ENCODE measurements around the gene MAGI1. TPM values are rescaled to one million over a fixed set of nuclear protein-coding genes. Genes with fewer than 3 reads are reported as not detected.

The MAGI1 gene
- total RNA-seq, 1 experiment from 2014 or later, result 38.6 TPM

DNA sequence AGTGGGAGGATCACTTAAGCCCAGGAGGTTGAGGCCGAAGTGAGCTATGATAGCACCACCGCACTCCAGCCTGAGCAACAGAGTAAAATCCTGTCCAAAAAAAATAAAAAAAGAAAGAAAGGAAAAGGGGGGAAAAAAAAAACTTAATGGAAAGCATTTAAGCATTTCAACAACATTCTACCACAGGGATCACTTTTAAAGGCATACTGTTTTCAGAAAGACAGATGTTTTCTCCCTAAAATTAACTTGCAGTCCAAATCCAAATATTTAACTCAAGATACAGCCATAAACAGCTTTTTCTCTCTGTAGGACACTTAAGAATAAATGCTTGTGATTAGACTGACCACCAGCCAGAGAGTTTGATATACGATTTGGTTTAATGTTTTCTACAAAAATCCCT lies 141.0 kb downstream of the MAGI1 start:
- intact Hi-C loops (cut with micrococcal nuclease), result no loop called here
- no peaks in the 10 kb centered on the region for H3K4me1 ChIP-seq (ENCODE audit: control insufficient read depth in 1 of 2, insufficient read depth in 2 of 2, low read length in 2 of 2)
- no peak for DNase-seq (ENCODE audit: low read depth, low spot score)
- H3K79me2 ChIP-seq (ENCODE audit: insufficient read depth, low read length), result 0 out of 2 replicates have a peak, but pooled peaks cover 1% of the 10 kb centered on the region
- CTCF ChIA-PET, result no interaction called here
- H3K27me3 ChIP-seq (ENCODE audit: insufficient read depth, low read length), result no peaks in the 10 kb centered on the region
- H3K4me2 ChIP-seq (ENCODE audit: low read length), result no peak overlapping the region
- POLR2A ChIA-PET, result no interaction called here
- H3K36me3 ChIP-seq (ENCODE audit: control insufficient read depth in 1 of 2, insufficient read depth in 2 of 2, low read length in 2 of 2), result no peaks in the 10 kb centered on the region
- no peak overlapping the region for H3K27ac ChIP-seq (ENCODE audit: low read depth, low read length)
- H4K20me1 ChIP-seq (ENCODE audit: insufficient read depth), result no peaks in the 10 kb centered on the region
- no peaks in the 10 kb centered on the region for H3K9me3 ChIP-seq (ENCODE audit: control insufficient read depth in 1 of 2, insufficient read depth in 1 of 2, low read depth in 1 of 2, low read length in 2 of 2)
- ATAC-seq, result no peak
- H3K9me2 ChIP-seq (ENCODE audit: insufficient read depth), result no peaks in the 10 kb centered on the region
- RAD21 ChIA-PET (ENCODE audit: low non-redundant PET in 1 of 2, low total read pairs in 2 of 2, uncharacterized antibody in 2 of 2, unreplicated experiment in 2 of 2), result no interaction called here
- H3K9ac ChIP-seq (ENCODE audit: low read length), result no peak overlapping the region
- BruUV-seq (replicated peaks), result no TSS peak
- no peak overlapping the region for H2AFZ ChIP-seq (ENCODE audit: low read depth, low read length, poor library complexity, severe bottlenecking)
- TF ChIP-seq, protein P1, sequence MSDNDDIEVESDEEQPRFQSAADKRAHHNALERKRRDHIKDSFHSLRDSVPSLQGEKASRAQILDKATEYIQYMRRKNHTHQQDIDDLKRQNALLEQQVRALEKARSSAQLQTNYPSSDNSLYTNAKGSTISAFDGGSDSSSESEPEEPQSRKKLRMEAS (IDR thresholded peaks at IDR 0.05), result no peak
- TF ChIP-seq EGR1 (IDR thresholded peaks at IDR 0.05; ENCODE audit: low read depth), result no peak
- TF ChIP-seq, protein P2, sequence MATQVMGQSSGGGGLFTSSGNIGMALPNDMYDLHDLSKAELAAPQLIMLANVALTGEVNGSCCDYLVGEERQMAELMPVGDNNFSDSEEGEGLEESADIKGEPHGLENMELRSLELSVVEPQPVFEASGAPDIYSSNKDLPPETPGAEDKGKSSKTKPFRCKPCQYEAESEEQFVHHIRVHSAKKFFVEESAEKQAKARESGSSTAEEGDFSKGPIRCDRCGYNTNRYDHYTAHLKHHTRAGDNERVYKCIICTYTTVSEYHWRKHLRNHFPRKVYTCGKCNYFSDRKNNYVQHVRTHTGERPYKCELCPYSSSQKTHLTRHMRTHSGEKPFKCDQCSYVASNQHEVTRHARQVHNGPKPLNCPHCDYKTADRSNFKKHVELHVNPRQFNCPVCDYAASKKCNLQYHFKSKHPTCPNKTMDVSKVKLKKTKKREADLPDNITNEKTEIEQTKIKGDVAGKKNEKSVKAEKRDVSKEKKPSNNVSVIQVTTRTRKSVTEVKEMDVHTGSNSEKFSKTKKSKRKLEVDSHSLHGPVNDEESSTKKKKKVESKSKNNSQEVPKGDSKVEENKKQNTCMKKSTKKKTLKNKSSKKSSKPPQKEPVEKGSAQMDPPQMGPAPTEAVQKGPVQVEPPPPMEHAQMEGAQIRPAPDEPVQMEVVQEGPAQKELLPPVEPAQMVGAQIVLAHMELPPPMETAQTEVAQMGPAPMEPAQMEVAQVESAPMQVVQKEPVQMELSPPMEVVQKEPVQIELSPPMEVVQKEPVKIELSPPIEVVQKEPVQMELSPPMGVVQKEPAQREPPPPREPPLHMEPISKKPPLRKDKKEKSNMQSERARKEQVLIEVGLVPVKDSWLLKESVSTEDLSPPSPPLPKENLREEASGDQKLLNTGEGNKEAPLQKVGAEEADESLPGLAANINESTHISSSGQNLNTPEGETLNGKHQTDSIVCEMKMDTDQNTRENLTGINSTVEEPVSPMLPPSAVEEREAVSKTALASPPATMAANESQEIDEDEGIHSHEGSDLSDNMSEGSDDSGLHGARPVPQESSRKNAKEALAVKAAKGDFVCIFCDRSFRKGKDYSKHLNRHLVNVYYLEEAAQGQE (IDR thresholded peaks at IDR 0.05; ENCODE audit: low read depth), result no peak
- no peak for TF ChIP-seq CEBPB (IDR thresholded peaks at IDR 0.05; ENCODE audit: low read depth)
- no peak for TF ChIP-seq RAD21 (IDR thresholded peaks at IDR 0.05; ENCODE audit: low read depth)
- no peak for TF ChIP-seq FOSL1 (IDR thresholded peaks at IDR 0.05; ENCODE audit: low read depth)
- TF ChIP-seq POLR2A (IDR thresholded peaks at IDR 0.05; ENCODE audit: borderline replicate concordance, extremely low read depth, insufficient read depth, insufficient read length), result no peak
- no peak for TF ChIP-seq YY1 (IDR thresholded peaks at IDR 0.05; ENCODE audit: extremely low read depth, insufficient replicate concordance, low read depth, low read length)
- TF ChIP-seq ZFX (IDR thresholded peaks at IDR 0.05), result no peak
- TF ChIP-seq, protein P3, sequence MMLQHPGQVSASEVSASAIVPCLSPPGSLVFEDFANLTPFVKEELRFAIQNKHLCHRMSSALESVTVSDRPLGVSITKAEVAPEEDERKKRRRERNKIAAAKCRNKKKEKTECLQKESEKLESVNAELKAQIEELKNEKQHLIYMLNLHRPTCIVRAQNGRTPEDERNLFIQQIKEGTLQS (IDR thresholded peaks at IDR 0.05), result no peak
- no peak for TF ChIP-seq SIN3A (IDR thresholded peaks at IDR 0.05; ENCODE audit: low read depth)
- TF ChIP-seq TCF7L2 (IDR thresholded peaks at IDR 0.05; ENCODE audit: borderline replicate concordance, extremely low read depth, insufficient read depth, insufficient read length), result no peak
- no peak for TF ChIP-seq EZH2phosphoT487 (IDR thresholded peaks at IDR 0.05; ENCODE audit: borderline replicate concordance)
- TF ChIP-seq ZNF274 (IDR thresholded peaks at IDR 0.05; ENCODE audit: low read depth, low read length), result no peak
- no peak for TF ChIP-seq JUND (IDR thresholded peaks at IDR 0.05)
- TF ChIP-seq, protein P4, sequence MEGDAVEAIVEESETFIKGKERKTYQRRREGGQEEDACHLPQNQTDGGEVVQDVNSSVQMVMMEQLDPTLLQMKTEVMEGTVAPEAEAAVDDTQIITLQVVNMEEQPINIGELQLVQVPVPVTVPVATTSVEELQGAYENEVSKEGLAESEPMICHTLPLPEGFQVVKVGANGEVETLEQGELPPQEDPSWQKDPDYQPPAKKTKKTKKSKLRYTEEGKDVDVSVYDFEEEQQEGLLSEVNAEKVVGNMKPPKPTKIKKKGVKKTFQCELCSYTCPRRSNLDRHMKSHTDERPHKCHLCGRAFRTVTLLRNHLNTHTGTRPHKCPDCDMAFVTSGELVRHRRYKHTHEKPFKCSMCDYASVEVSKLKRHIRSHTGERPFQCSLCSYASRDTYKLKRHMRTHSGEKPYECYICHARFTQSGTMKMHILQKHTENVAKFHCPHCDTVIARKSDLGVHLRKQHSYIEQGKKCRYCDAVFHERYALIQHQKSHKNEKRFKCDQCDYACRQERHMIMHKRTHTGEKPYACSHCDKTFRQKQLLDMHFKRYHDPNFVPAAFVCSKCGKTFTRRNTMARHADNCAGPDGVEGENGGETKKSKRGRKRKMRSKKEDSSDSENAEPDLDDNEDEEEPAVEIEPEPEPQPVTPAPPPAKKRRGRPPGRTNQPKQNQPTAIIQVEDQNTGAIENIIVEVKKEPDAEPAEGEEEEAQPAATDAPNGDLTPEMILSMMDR (IDR thresholded peaks at IDR 0.05 in 2 of 3, conservative IDR thresholded peaks at IDR 0.05 in 1 of 3; ENCODE audit: borderline replicate concordance in 1 of 3, insufficient read depth in 1 of 3, low read depth in 2 of 3, low read length in 2 of 3), result no peak
- no peak for TF ChIP-seq POLR2AphosphoS5 (IDR thresholded peaks at IDR 0.05; ENCODE audit: low read depth, low read length)
- TF ChIP-seq CBX3 (IDR thresholded peaks at IDR 0.05; ENCODE audit: low read depth), result no peak
- no peak for TF ChIP-seq EZH2 (IDR thresholded peaks at IDR 0.05)
- TF ChIP-seq ELF1 (IDR thresholded peaks at IDR 0.05; ENCODE audit: borderline replicate concordance, low read depth), result no peak
- no peak overlapping the region for H3K4me3 ChIP-seq (replicated peaks in 1 of 2; ENCODE audit: low read depth in 1 of 2, low read length in 2 of 2)
